ENCODE results near the gene C10orf71.

Gene C10orf71

GRCh38 chr10:49327036-49327813 lies 28.3 kb downstream of the C10orf71 start:
- no peak overlapping the region for H3K27ac ChIP-seq (ENCODE audit: low read depth, low read length)
- no peaks in the 10 kb centered on the region for H3K79me1 ChIP-seq (ENCODE audit: low read length)
- H3K4me1 ChIP-seq (ENCODE audit: control insufficient read depth, low read depth, low read length) = no peaks in the 10 kb centered on the region
- peak; percentile 13 for DNase-seq
- H3K36me3 ChIP-seq (ENCODE audit: control insufficient read depth, insufficient read depth, low read length) = no peaks in the 10 kb centered on the region
- no peak overlapping the region for H3K23ac ChIP-seq (ENCODE audit: low read length)
- no peak overlapping the region for H3K18ac ChIP-seq (ENCODE audit: low read length)
- no CpG with 5 or more reads among the region's 8 CpGs for WGBS (ENCODE audit: extremely low coverage, insufficient coverage, low lambda C conversion rate)
- no peak overlapping the region for H2BK15ac ChIP-seq (replicated peaks; ENCODE audit: low read depth)
- H3K4me3 ChIP-seq (ENCODE audit: low read length) = no peak overlapping the region
- no peak overlapping the region for H2BK120ac ChIP-seq (ENCODE audit: low read depth, low read length)
- no peak overlapping the region for H3K4ac ChIP-seq (ENCODE audit: low read depth, low read length)
- no peak overlapping the region for H4K8ac ChIP-seq (ENCODE audit: low read depth, low read length)
- no peak overlapping the region for H2AK5ac ChIP-seq (ENCODE audit: low read length)
- H3K79me2 ChIP-seq (ENCODE audit: control insufficient read depth, insufficient read depth, low read length) = no peaks in the 10 kb centered on the region
- H4K5ac ChIP-seq (ENCODE audit: low read length) = no peak overlapping the region
- H3K9ac ChIP-seq (ENCODE audit: low read length) = no peak overlapping the region
- H3K56ac ChIP-seq (ENCODE audit: low read length) = no peak overlapping the region
- H3K27me3 ChIP-seq (ENCODE audit: insufficient read depth, low read length, poor library complexity) = no peaks in the 10 kb centered on the region
- H2BK5ac ChIP-seq (ENCODE audit: low read length) = no peak overlapping the region
- H3K4me2 ChIP-seq (ENCODE audit: low read length) = no peak overlapping the region

- no peak overlapping the region for H3K4me2 ChIP-seq (ENCODE audit: low read length)
- H3K27ac ChIP-seq (ENCODE audit: low read depth, low read length) = no peak overlapping the region
- H3K56ac ChIP-seq (ENCODE audit: low read length) = no peak overlapping the region
- H4K8ac ChIP-seq (ENCODE audit: low read depth, low read length) = no peak overlapping the region
- H3K4me3 ChIP-seq (ENCODE audit: low read length) = no peak overlapping the region
- no peak overlapping the region for H2BK120ac ChIP-seq (ENCODE audit: low read depth, low read length)
- no peak overlapping the region for H3K23ac ChIP-seq (ENCODE audit: low read length)
- H3K4me1 ChIP-seq (ENCODE audit: control insufficient read depth, low read depth, low read length) = no peaks in the 10 kb centered on the region
- no peak overlapping the region for H4K5ac ChIP-seq (ENCODE audit: low read length)
- H3K18ac ChIP-seq (ENCODE audit: low read length) = no peak overlapping the region
- H3K79me1 ChIP-seq (ENCODE audit: low read length) = no peaks in the 10 kb centered on the region
- no peaks in the 10 kb centered on the region for H3K27me3 ChIP-seq (ENCODE audit: insufficient read depth, low read length, poor library complexity)
- DNase-seq = no peak
- no peak overlapping the region for H3K9ac ChIP-seq (ENCODE audit: low read length)
- no CpG with 5 or more reads among the region's 9 CpGs for WGBS (ENCODE audit: extremely low coverage, insufficient coverage, low lambda C conversion rate)
- H2BK15ac ChIP-seq (replicated peaks; ENCODE audit: low read depth) = no peak overlapping the region
- no peak overlapping the region for H3K4ac ChIP-seq (ENCODE audit: low read depth, low read length)
- H3K36me3 ChIP-seq (ENCODE audit: control insufficient read depth, insufficient read depth, low read length) = no peaks in the 10 kb centered on the region
- H2BK5ac ChIP-seq (ENCODE audit: low read length) = no peak overlapping the region
- H2AK5ac ChIP-seq (ENCODE audit: low read length) = no peak overlapping the region
- H3K79me2 ChIP-seq (ENCODE audit: control insufficient read depth, insufficient read depth, low read length) = no peaks in the 10 kb centered on the region
These were observed 29.6 kb downstream of the C10orf71 start for GRCh38 chr10:49328401-49329145.

GRCh38 chr10:49329146-49329505 lies 30.2 kb downstream of the C10orf71 start:
- Histone ChIP-seq H3K4me3 (ENCODE audit: low read length) (no peak overlapping the region), H3K27me3 (ENCODE audit: insufficient read depth, low read length, poor library complexity) (no peaks in the 10 kb centered on the region), H3K9ac (ENCODE audit: low read length) (no peak overlapping the region), H3K18ac (ENCODE audit: low read length) (no peak overlapping the region), H2BK120ac (ENCODE audit: low read depth, low read length) (no peak overlapping the region), H3K4ac (ENCODE audit: low read depth, low read length) (no peak overlapping the region), H2BK5ac (ENCODE audit: low read length) (no peak overlapping the region), H3K27ac (ENCODE audit: low read depth, low read length) (no peak overlapping the region), H4K8ac (ENCODE audit: low read depth, low read length) (no peak overlapping the region), H2AK5ac (ENCODE audit: low read length) (no peak overlapping the region), H3K79me2 (ENCODE audit: control insufficient read depth, insufficient read depth, low read length) (no peaks in the 10 kb centered on the region), H2BK15ac (replicated peaks; ENCODE audit: low read depth) (no peak overlapping the region), H3K79me1 (ENCODE audit: low read length) (no peaks in the 10 kb centered on the region), H3K56ac (ENCODE audit: low read length) (no peak overlapping the region), H3K23ac (ENCODE audit: low read length) (no peak overlapping the region), H3K4me2 (ENCODE audit: low read length) (no peak overlapping the region), H4K5ac (ENCODE audit: low read length) (no peak overlapping the region), H3K4me1 (ENCODE audit: control insufficient read depth, low read depth, low read length) (no peaks in the 10 kb centered on the region), H3K36me3 (ENCODE audit: control insufficient read depth, insufficient read depth, low read length) (no peaks in the 10 kb centered on the region)
- no peak for DNase-seq
- no CpG with 5 or more reads among the region's 4 CpGs for WGBS (ENCODE audit: extremely low coverage, insufficient coverage, low lambda C conversion rate)

- Histone ChIP-seq H2BK15ac (replicated peaks; ENCODE audit: low read depth) (no peak overlapping the region), H3K4me1 (ENCODE audit: control insufficient read depth, low read depth, low read length) (no peaks in the 10 kb centered on the region), H4K8ac (ENCODE audit: low read depth, low read length) (no peak overlapping the region), H3K79me1 (ENCODE audit: low read length) (no peaks in the 10 kb centered on the region), H3K23ac (ENCODE audit: low read length) (no peak overlapping the region), H3K4ac (ENCODE audit: low read depth, low read length) (no peak overlapping the region), H4K5ac (ENCODE audit: low read length) (no peak overlapping the region), H3K18ac (ENCODE audit: low read length) (no peak overlapping the region), H3K36me3 (ENCODE audit: control insufficient read depth, insufficient read depth, low read length) (no peaks in the 10 kb centered on the region), H2BK5ac (ENCODE audit: low read length) (no peak overlapping the region), H3K4me2 (ENCODE audit: low read length) (no peak overlapping the region), H3K9ac (ENCODE audit: low read length) (no peak overlapping the region), H3K27me3 (ENCODE audit: insufficient read depth, low read length, poor library complexity) (no peaks in the 10 kb centered on the region), H3K79me2 (ENCODE audit: control insufficient read depth, insufficient read depth, low read length) (no peaks in the 10 kb centered on the region), H3K27ac (ENCODE audit: low read depth, low read length) (no peak overlapping the region), H3K56ac (ENCODE audit: low read length) (no peak overlapping the region), H3K4me3 (ENCODE audit: low read length) (no peak overlapping the region), H2BK120ac (ENCODE audit: low read depth, low read length) (no peak overlapping the region), H2AK5ac (ENCODE audit: low read length) (no peak overlapping the region)
- WGBS (ENCODE audit: extremely low coverage, insufficient coverage, low lambda C conversion rate) = no CpG with 5 or more reads among the region's 5 CpGs
- no peak for DNase-seq
These were observed 31.2 kb downstream of the C10orf71 start for GRCh38 chr10:49330127-49330665.

- no peak for DNase-seq
- WGBS (ENCODE audit: extremely low coverage, insufficient coverage, low lambda C conversion rate) = no CpG with 5 or more reads among the region's 3 CpGs
These were observed 32.5 kb downstream of the C10orf71 start for GRCh38 chr10:49331431-49331830.

More at GRCh38 chr10:49331431-49331830, 32.5 kb downstream of the C10orf71 start:
- H3K4me2 ChIP-seq (ENCODE audit: low read length) = no peak overlapping the region
- H2AK5ac ChIP-seq (ENCODE audit: low read length) = no peak overlapping the region
- H3K36me3 ChIP-seq (ENCODE audit: control insufficient read depth, insufficient read depth, low read length) = no peaks in the 10 kb centered on the region
- no peak overlapping the region for H3K4ac ChIP-seq (ENCODE audit: low read depth, low read length)
- no peaks in the 10 kb centered on the region for H3K79me2 ChIP-seq (ENCODE audit: control insufficient read depth, insufficient read depth, low read length)
- no peak overlapping the region for H3K27ac ChIP-seq (ENCODE audit: low read depth, low read length)
- no peak overlapping the region for H3K23ac ChIP-seq (ENCODE audit: low read length)
- H3K18ac ChIP-seq (ENCODE audit: low read length) = no peak overlapping the region
- H3K9ac ChIP-seq (ENCODE audit: low read length) = no peak overlapping the region
- H3K79me1 ChIP-seq (ENCODE audit: low read length) = no peaks in the 10 kb centered on the region
- no peaks in the 10 kb centered on the region for H3K4me1 ChIP-seq (ENCODE audit: control insufficient read depth, low read depth, low read length)
- H2BK15ac ChIP-seq (replicated peaks; ENCODE audit: low read depth) = no peak overlapping the region
- no peak overlapping the region for H4K8ac ChIP-seq (ENCODE audit: low read depth, low read length)
- H3K27me3 ChIP-seq (ENCODE audit: insufficient read depth, low read length, poor library complexity) = no peaks in the 10 kb centered on the region
- no peak overlapping the region for H4K5ac ChIP-seq (ENCODE audit: low read length)
- no peak overlapping the region for H3K4me3 ChIP-seq (ENCODE audit: low read length)
- no peak overlapping the region for H3K56ac ChIP-seq (ENCODE audit: low read length)
- H2BK120ac ChIP-seq (ENCODE audit: low read depth, low read length) = no peak overlapping the region
- H2BK5ac ChIP-seq (ENCODE audit: low read length) = no peak overlapping the region
